ENCODE data around the gene ADH1A.
"Not testable (repeated sequence)": the region's sequence is repeated elsewhere in the genome, so short reads cannot be mapped to it uniquely, and the experiment has no call there.

ADH1A gene
- total RNA-seq = 0 reads per million in 3 experiments

DNA sequence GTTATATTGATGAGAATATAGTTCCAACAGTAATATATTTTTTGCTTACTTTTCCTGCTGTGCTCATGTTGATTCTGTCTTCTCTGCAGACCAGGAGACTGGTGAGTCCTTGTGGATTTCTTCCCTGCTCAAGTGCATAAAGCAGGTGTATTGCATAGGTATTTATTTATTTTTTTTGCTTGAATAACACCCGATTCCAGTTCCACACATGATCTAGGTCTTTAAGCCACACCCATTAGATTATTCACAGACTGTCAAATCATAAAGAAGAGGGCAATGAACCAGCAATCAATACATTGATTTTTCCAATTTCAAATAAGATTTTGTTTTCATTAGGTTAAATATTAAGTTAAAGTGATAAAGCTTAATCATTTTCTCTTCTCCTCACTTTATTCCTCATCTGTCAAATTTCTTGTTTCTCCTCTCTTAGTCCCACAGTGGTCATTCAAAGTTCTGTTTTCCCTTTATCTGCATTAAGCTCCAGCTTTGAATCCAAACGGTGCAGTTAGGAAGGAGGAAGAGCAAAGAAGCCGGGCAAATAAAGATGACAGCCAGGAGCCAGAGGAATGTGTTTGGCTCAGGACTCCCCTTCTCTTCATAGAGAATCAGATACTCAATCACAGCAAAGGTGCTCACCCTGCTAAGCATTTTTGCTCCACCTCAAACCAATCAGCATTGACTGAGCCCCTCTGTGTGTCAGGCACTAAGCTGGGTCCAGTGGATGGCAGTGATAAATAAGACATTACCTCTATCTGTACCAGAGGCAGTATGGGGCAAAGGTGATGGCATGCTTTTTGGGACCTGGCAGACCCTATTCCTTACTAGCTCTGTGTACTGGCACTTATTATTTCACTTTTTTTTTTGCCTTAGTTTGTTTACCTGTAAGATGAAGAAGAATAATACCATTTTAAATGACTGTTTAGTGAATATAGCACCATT, at the start of gene ADH1A:
ADH1A (minus strand) TSS at position 138 of the 939 bp plus-strand sequence; CDS start at position 67, 71 bp downstream.
- DNase-seq = no peak

DNA sequence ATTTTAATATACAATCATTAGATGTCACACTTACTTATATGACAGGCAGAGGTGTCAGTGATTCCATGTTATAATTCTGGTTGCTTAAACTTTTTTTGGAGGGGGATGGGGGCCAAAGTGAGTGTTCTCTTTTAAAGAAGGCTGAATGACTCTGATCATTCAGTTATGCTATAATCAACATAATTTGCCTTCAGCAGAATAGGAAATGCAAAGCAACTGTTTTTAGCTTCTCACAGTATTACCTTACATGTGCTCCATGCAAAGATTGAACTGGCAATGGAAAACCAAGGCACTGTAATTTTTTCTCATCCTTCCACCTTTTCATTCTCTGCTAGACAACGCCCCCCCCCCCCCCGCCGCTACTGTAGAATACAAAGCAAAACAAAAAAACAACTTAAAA, 48.4 kb upstream of the ADH1A start:
- no peak for DNase-seq

- DNase-seq = no peak
Measured at GRCh38 chr4:99336553-99336952, 45.8 kb upstream of the ADH1A start.

GRCh38 chr4:99334880-99335279, 44.1 kb upstream of the ADH1A start:
- no peak for DNase-seq

GRCh38 chr4:99330648-99331047, 39.9 kb upstream of the ADH1A start:
- no peak for DNase-seq

DNA sequence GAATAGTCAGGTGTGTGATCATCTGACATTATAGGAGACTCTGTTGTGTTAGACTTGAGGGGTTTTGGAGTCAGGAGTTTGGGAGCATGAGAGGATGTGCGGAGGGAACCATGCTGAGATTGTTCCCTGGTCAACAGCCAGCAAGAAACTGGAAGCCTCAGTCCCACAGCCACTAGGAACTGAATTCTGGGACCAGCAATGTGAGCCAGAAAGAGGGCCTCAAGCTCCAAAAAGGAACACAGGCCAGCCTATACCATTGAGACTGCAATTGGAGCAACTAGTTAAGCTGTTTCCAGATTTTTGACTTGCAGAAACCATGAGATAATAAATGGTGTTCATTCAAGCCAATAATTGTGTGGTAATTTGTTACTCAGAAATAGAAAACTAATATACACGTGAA, 39.1 kb upstream of the ADH1A start:
- DNase-seq = no peak

GRCh38 chr4:99324979-99325378, 34.2 kb upstream of the ADH1A start:
- no peak for DNase-seq

DNA sequence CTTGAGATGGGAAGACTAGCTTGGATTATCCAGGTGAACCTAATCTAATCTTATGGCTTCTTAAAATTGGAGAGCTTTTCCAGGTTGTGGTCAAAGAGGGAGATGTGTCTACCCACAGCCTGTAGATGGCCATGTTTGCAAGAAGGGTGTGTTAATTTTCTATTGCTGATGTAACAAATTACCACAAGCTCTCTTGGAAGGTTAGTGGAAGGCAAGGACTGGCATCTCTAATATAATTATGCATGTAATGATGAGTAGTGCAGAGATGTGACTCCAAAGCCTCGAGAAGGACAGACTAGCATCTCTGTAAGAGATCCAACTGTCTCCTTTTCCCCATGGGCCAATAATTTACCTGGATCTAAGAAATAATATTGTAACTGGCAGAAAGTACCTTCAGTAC, 33.6 kb upstream of the ADH1A start:
- no peak for DNase-seq

- no peak for DNase-seq
Measured at GRCh38 chr4:99323756-99324155, 33.0 kb upstream of the ADH1A start.

GRCh38 chr4:99321241-99322191, 30.7 kb upstream of the ADH1A start, which contains the start of gene ADH1B:
ADH1B (minus strand) TSS chr4:99321401; CDS start chr4:99321331, 70 bp downstream.
- DNase-seq = no peak

GRCh38 chr4:99317811-99318210, 27.0 kb upstream of the ADH1A start:
- not testable (repeated sequence) for DNase-seq

DNA sequence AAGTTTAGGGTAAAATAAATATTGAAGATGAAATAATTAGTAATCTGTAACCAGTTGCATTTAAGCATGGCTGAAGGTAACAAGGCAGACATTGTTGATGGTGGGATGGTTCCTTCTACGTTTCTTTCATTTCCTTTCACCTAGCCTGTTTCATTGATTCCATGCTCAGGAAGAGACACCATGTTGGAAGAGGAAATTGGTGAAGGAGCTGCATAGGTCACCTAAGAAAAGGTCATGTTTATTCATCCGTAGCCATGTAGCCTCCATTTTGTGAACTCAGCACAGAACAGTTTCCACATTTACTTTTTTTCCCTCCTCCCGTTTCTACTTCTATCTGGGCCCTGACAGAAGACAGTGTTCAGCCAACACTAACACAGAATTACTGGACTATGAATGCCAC, 26.6 kb upstream of the ADH1A start:
- no peak for DNase-seq

DNA sequence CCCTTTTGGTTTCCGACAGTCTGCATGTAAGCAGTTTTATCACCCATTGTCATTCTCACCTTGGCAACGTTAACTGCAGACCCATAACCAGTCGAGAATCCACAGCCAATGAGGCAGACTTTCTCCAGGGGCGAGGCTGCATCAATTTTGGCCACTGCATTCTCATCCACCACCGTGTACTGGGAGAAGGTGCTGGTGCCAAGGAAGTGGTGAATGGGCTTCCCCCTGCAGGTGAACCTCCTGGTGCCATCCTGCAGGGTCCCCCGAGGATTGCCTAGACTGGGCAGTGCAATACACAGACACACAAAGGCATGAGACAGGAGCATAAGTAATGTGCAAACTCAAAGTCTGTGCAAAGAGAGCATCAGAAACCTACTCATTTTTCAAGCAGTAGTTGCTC, 25.1 kb upstream of the ADH1A start:
- DNase-seq = no peak

DNA sequence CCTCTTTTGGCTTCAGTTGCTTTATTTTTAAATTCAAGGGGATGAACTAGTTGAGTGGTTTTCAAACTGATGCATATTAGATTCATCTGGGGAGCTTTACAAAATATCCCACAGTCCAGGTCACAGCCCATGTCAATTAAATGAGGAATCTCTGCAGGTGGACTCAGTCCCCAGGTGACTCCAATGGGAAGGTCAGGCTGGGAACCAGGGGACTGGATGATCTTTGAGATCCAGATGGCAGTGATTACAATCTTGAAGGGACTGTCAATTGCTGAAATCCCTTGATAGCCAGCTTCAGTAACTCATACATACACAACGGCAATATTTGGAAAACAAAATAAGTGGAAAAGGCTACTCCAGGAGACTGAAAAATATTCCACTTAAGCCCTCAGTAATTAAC, 23.4 kb upstream of the ADH1A start:
- DNase-seq = no peak

DNA sequence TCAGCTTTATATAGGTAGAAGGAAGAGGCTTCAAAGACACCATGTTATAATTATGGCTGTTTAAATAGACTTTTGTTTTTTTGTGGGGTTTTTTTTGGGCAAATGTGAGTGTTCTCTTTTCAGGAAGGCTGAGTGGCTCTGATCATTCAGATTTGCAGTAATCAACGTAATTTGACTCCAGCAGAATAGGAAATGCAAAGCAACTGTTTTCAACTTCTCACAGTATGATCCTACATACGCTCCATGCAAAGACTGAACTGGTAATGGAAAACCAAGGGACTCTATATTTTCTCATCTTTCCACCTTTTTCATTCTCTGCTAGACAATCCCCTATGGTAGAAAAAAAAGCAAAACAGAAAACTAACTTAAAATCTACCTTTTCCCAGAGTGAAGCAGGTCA, 19.6 kb upstream of the ADH1A start:
- DNase-seq = no peak

GRCh38 chr4:99305638-99306400, 15.0 kb upstream of the ADH1A start:
- DNase-seq = no peak

- DNase-seq = no peak
Measured at GRCh38 chr4:99301376-99302164, 10.8 kb upstream of the ADH1A start.

GRCh38 chr4:99300934-99301333, 10.1 kb upstream of the ADH1A start:
- no peak for DNase-seq

GRCh38 chr4:99293357-99293756, 2.6 kb upstream of the ADH1A start:
- DNase-seq = no peak

GRCh38 chr4:99285387-99285786, 5.4 kb downstream of the ADH1A start:
- no peak for DNase-seq

GRCh38 chr4:99282731-99283130, 8.1 kb downstream of the ADH1A start:
- DNase-seq = no peak

GRCh38 chr4:99281261-99281660, 9.5 kb downstream of the ADH1A start:
- DNase-seq = no peak
